T-cell (primary cell): ENCODE measurements around the gene LTF. TPM values are rescaled to one million over a fixed set of nuclear protein-coding genes. Genes with fewer than 3 reads are reported as not detected.

Source experiments
- ATAC-seq, 4 experiments: fragments of 200-7000 bp in 3 of 4; fragments of 150-1000 bp in 1 of 4; cut with Tn5 transposase; replicated peaks in 1 of 4; 1 replicate in 3 of 4; 2 replicates in 1 of 4; pipeline ENCODE4 v1.10.0; 2021; ENCODE audit warnings: moderate library complexity in 3 of 4, mild to moderate bottlenecking in 2 of 4, moderate number of reproducible peaks in 1 of 4
- CTCF ChIA-PET, 2 donors: fragments of 300-600 bp; sonication (Branson Sonifier 250); formaldehyde crosslinking; loops; one replicate each; lab custom pipeline; 2022; ENCODE audit warnings: antibody characterized with exemption in 2 of 2; lab: Charles Lee
- POLR2A ChIA-PET, 2 donors: fragments of 300-600 bp; sonication (Branson Sonifier 250); formaldehyde crosslinking; loops; one replicate each; lab custom pipeline; 2022; ENCODE audit warnings: antibody characterized with exemption in 2 of 2; lab: Charles Lee
- DNase-seq, 35 experiments: peaks; one replicate each; pipeline versions ENCODE4 v3.0.0 to v3.0.0-alpha.2; 2013 to 2023
- H3K27ac ChIP-seq: one replicate; pipeline ENCODE4 v1.5.1; 2013; ENCODE audit warnings: low read length
- H3K27me3 ChIP-seq, 2 experiments: replicated peaks in 1 of 2; 1 replicate in 1 of 2; 2 replicates in 1 of 2; pipeline versions ENCODE4 v1.6.1 to v1.7.0; 2013; ENCODE audit warnings: low read length in 1 of 2, mixed read lengths in 1 of 2; ENCODE audit not compliant: control insufficient read depth in 2 of 2, insufficient read depth in 2 of 2; ENCODE audit errors: extremely low read depth in 1 of 2
- H3K36me3 ChIP-seq, 2 donors: 1 replicate in 1 of 2; 2 replicates in 1 of 2; pipeline versions ENCODE4 v1.6.1 to v1.7.0; 2013; ENCODE audit warnings: low read length in 1 of 2; ENCODE audit not compliant: control insufficient read depth in 2 of 2, insufficient read depth in 1 of 2; ENCODE audit errors: extremely low read depth in 1 of 2
- H3K4me1 ChIP-seq, 2 experiments: 1 replicate in 1 of 2; 2 replicates in 1 of 2; pipeline versions ENCODE4 v1.6.1 to v1.7.0; 2013; ENCODE audit warnings: low read length in 2 of 2, mixed read lengths in 1 of 2; ENCODE audit not compliant: insufficient read depth in 2 of 2, control insufficient read depth in 1 of 2; ENCODE audit errors: extremely low read depth in 1 of 2
- H3K4me3 ChIP-seq, 2 donors: 1 replicate in 1 of 2; 2 replicates in 1 of 2; pipeline versions ENCODE4 v1.5.1 to v1.7.0; 2013; ENCODE audit warnings: mild to moderate bottlenecking in 2 of 2, low read length in 1 of 2, moderate library complexity in 1 of 2; ENCODE audit not compliant: control insufficient read depth in 1 of 2; ENCODE audit errors: extremely low read depth in 1 of 2
- H3K9me3 ChIP-seq: 2 replicates; pipeline ENCODE4 v1.7.0; 2013
- H3K27ac Mint-ChIP-seq, 2 donors: one replicate each; pipeline ENCODE4 v1.8.0; 2020 to 2021; ENCODE audit warnings: mild to moderate bottlenecking in 2 of 2, mixed read lengths in 2 of 2
- H3K27me3 Mint-ChIP-seq, 2 donors: one replicate each; pipeline ENCODE4 v1.8.0; 2021 to 2022; ENCODE audit warnings: mixed read lengths in 2 of 2
- H3K36me3 Mint-ChIP-seq: one replicate; pipeline ENCODE4 v1.8.0; 2021; ENCODE audit warnings: mixed read lengths
- H3K4me1 Mint-ChIP-seq, 3 donors: one replicate each; pipeline ENCODE4 v1.8.0; 2020 to 2022; ENCODE audit warnings: mixed read lengths in 3 of 3, mild to moderate bottlenecking in 1 of 3
- H3K4me3 Mint-ChIP-seq, 3 donors: one replicate each; pipeline ENCODE4 v1.8.0; 2020 to 2022; ENCODE audit warnings: mild to moderate bottlenecking in 3 of 3, mixed read lengths in 3 of 3, moderate library complexity in 3 of 3
- H3K9me3 Mint-ChIP-seq, 3 donors: one replicate each; pipeline ENCODE4 v1.8.0; 2020 to 2022; ENCODE audit warnings: mixed read lengths in 3 of 3
- WGBS: methylation state at CpG from one replicate; pipeline ENCODE4 v1.1.5; 2013; ENCODE audit warnings: missing lambda C conversion rate; ENCODE audit not compliant: insufficient coverage; 5-methylcytosine and 5-hydroxymethylcytosine counted together
- total RNA-seq, 35 experiments: library from RNA in 6 of 35; stranded (reverse) in 6 of 35; fragments of 120-200 nt in 1 of 35; gene quantifications; one replicate each; pipeline versions ENCODE4 v1.2.1 to v1.2.4 and lab custom pipeline; 2013 to 2026

The LTF gene
- total RNA-seq, 5 donors from 2014 or later (not counting 1 experiment from before 2014, with no cell fraction given) = 0.16 TPM; not detected in 4

DNA sequence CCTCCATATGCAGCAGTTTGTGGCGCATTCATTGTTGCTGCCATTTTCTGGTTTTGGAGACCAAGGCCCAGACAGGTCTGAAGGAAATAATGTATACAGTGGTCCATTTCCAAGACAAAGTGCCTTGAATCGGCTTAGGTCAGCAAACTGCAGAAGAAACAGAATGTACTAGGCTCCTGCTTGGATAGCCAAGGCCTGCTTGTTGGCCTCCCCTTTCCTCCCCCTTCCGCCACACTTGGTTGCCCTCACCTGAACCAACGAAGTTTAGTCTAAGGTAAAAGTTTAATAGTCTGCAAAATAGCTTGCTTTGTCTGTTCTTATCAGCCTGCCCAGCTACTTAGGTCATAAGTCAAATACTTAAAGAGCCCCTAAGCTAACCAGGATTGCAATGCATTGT, 21.1 kb upstream of the LTF start:
- peaks cover 3 to 7% of the 10 kb centered on the region in 2 donors for H3K27me3 Mint-ChIP-seq
- ChIA-PET CTCF (no interaction called here), POLR2A (no interaction called here)
- H3K4me3 Mint-ChIP-seq = no peak overlapping the region
- H3K4me1 Mint-ChIP-seq = peaks cover 19 to 21% (median 19%) of the 10 kb centered on the region in 3 donors
- no peak for DNase-seq
- no peak overlapping the region for H3K27ac Mint-ChIP-seq
- Histone ChIP-seq H3K4me1 (peaks cover 11 to 16% of the 10 kb centered on the region in 2 experiments), H3K36me3 (no peaks in the 10 kb centered on the region), H3K9me3 (no peaks in the 10 kb centered on the region), H3K27me3 (peaks cover 0 to 12% of the 10 kb centered on the region in 2 experiments), H3K27ac (no peak overlapping the region), H3K4me3 (no peak overlapping the region)
- no peaks in the 10 kb centered on the region for H3K36me3 Mint-ChIP-seq
- ATAC-seq = no peak
- 100% methylated on average over 1 of the region's 4 CpGs for WGBS
- H3K9me3 Mint-ChIP-seq = no peaks in the 10 kb centered on the region

DNA sequence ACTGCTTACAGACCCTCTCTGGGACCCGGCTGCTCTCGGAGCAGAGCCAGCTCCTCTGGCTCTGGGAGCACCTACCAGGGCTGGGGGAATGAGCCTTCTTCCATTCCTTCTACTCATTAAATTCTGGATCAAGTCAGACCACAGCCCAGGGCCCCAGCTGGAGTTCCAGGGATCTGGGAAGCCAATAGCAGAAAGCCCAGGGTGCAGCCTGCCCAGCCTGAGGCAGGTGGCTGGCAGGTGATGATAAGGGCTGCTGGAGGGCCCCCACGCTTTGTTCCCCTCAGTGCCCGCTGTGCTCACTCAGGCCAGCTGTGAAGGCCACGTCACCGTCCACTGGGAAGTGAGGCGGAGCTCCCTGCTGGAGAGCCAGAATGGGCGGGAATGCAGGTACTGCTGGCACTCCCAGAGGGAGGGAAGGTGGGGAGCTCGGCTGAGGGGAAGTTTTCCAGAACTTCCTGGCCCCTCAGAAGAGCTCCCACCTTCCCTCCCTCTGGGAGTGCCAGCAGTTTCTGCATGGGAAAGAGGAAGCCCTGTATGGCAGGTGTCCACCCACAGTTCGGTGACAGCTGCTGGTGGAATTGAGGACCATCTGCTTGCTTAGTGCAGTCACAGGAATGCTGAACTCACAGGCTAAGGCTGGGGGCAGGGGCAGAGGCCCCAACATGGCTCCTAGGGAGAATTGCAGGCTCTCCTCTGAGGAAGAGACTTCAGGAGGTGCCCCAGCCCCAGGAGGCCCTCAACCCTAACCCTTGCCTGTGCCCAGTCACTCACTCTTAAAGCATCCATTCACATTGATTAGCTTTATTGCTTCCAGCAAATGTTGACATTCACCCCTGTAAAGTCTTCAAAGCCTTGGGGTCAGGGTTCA, 20.4 kb upstream of the LTF start:
- no peaks in the 10 kb centered on the region for H3K36me3 Mint-ChIP-seq

DNA sequence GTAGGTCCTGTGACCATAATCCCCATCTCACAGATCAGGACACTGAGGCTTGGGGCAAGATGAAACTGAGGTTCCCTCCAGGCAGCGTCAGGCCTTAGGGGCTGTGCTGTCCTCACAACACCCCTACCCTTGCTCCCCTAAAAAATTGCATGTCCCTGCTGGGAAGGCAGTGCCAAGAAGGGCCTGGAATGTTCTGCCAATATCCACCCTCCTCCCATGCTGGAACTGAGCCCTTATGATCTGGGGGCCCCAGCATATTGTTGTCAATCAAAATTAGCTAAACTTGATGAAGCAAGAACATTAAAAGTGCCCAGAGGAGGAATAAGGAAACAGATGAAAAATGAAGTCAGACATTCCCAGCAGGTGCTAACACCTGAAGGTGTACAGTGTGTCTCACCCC, 19.7 kb upstream of the LTF start:
- ChIA-PET CTCF (interaction anchor here in 1 of 2 donors (0.6 kb wide), 1 partner anchor 209 kb away, joined by 4 read pairs; the partner anchor contains the start of gene ALS2CL), POLR2A (no interaction called here)
- Mint-ChIP-seq H3K4me1 (peaks cover 9 to 12% (median 11%) of the 10 kb centered on the region in 3 donors), H3K9me3 (no peaks in the 10 kb centered on the region), H3K36me3 (no peaks in the 10 kb centered on the region), H3K4me3 (no peak overlapping the region), H3K27me3 (peaks cover 11 to 14% of the 10 kb centered on the region in 2 donors), H3K27ac (no peak overlapping the region)
- ATAC-seq = no peak
- no peaks in the 10 kb centered on the region for H3K9me3 ChIP-seq
- no peak for DNase-seq
- H3K4me1 ChIP-seq = peaks cover 6 to 12% of the 10 kb centered on the region in 2 experiments
- no peak overlapping the region for H3K4me3 ChIP-seq
- WGBS = 83% methylated on average over 1 of the region's 1 CpG
- H3K27ac ChIP-seq = no peak overlapping the region
- no peaks in the 10 kb centered on the region for H3K36me3 ChIP-seq
- peaks cover 0 to 18% of the 10 kb centered on the region in 2 experiments for H3K27me3 ChIP-seq

More for the DNA sequence above, 20.4 kb upstream of the LTF start:
- Histone ChIP-seq H3K4me1 (peaks cover 11 to 16% of the 10 kb centered on the region in 2 experiments), H3K4me3 (no peak overlapping the region), H3K27me3 (peaks cover 0 to 16% of the 10 kb centered on the region in 2 experiments), H3K9me3 (no peaks in the 10 kb centered on the region), H3K27ac (no peak overlapping the region), H3K36me3 (no peaks in the 10 kb centered on the region)
- ChIA-PET CTCF (no interaction called here), POLR2A (no interaction called here)
- no peak overlapping the region for H3K27ac Mint-ChIP-seq
- DNase-seq = no peak
- H3K9me3 Mint-ChIP-seq = no peaks in the 10 kb centered on the region
- no peak overlapping the region for H3K4me3 Mint-ChIP-seq
- WGBS = 92% methylated on average over 5 of the region's 10 CpGs
- H3K27me3 Mint-ChIP-seq = peaks cover 5 to 10% of the 10 kb centered on the region in 2 donors
- peaks cover 17 to 19% (median 19%) of the 10 kb centered on the region in 3 donors for H3K4me1 Mint-ChIP-seq
- ATAC-seq = no peak

DNA sequence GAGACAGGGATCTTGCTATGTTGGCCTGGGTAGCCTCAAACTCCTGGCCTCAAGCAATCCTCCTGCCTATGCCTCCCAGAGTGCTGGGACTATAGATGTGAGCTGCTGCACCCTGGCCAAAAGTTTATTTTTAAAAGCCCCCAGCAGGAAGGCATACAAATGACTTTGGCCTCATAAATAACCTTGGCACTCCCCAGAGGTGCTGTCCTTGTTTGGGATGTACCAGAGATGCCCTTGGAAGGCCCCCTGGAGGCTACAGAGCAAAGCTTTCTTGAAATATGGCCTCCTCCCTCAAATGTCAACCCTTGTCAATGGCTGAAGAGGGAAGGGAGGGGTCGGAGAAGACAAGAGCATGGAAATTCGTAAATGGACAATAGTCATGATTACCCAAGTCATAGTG, 19.1 kb upstream of the LTF start:
- Mint-ChIP-seq H3K4me1 (peaks cover 4 to 6% (median 5%) of the 10 kb centered on the region in 3 donors), H3K4me3 (no peak overlapping the region), H3K27ac (no peak overlapping the region), H3K9me3 (no peaks in the 10 kb centered on the region), H3K36me3 (no peaks in the 10 kb centered on the region), H3K27me3 (peaks cover 16 to 18% of the 10 kb centered on the region in 2 donors)
- Histone ChIP-seq H3K9me3 (no peaks in the 10 kb centered on the region), H3K4me3 (no peak overlapping the region), H3K36me3 (no peaks in the 10 kb centered on the region), H3K4me1 (peaks cover under 1 to 6% of the 10 kb centered on the region in 2 experiments), H3K27ac (no peak overlapping the region), H3K27me3 (peaks cover 0 to 24% of the 10 kb centered on the region in 2 experiments)
- WGBS = 80% methylated on average over 2 of the region's 2 CpGs
- ATAC-seq = no peak
- DNase-seq = no peak
- CTCF ChIA-PET = interaction anchor here (0.6 to 0.8 kb wide), 2 partner anchors 18 to 210 kb away, joined by 4 read pairs; partner anchors contain the start of gene ALS2CL (in 1 of the 2)
- POLR2A ChIA-PET = interaction anchor here in 1 of 2 donors (0.6 kb wide), 1 partner anchor 19 kb away, joined by 6 read pairs; no protein-coding TSS in a partner anchor

DNA sequence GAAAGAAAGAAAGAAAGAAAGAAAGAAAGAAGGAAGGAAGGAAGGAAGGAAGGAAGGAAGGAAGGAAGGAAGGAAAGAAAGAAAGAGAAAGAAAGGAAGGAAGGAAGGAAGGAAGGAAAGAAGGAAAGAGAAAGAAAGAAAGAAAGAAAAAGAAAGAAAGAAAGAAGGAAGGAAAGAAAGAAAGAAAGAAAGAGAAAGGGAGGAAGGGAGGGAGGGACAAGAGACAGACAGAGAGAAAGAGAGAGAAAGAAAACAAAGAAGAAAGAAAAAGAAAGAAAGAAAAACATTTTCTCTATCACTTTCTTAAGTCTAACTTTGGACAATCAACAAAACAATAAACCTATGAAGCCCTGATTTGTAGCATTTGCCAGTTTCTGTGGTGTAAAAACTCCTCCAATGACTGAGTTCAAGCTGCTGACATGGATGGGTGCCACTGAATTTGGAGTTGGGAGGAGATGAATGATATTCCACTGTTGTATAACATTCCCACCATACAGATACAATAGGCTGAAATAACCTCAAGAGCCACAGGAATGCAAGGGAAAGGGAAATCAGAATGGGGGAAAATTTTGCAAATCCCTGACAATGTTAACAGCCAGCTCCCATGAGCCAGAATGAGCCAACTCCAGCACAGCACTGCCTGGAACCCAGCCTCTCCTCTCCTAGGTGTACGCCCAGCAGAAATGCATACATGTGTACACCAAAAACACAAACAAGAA, 18.1 kb upstream of the LTF start:
- H3K27ac Mint-ChIP-seq = no peak overlapping the region
- WGBS = no CpG with 5 or more reads among the region's 1 CpG
- POLR2A ChIA-PET = no interaction called here

DNA sequence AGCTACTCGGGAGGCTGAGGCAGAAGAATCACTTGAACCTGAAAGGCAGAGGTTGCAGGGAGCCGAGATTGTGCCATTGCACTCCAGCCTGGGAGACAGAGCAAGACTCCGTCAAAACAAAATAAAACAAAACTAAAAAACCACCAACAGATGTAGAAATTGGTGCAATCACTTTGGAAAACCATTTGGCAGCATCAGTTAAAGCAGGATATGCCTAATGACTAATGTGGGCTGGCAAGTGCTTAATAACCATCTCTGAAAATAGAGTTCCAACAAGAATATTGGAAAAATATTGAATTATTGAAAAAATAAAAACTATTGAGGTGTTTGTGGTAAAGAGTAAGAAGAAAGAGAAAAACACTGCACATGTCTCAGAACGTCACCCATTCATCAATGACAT, 16.9 kb upstream of the LTF start:
- no peak overlapping the region for H3K27ac ChIP-seq
- CTCF ChIA-PET = no interaction called here
- ATAC-seq (no peak), DNase-seq (no peak)
- no peak overlapping the region for H3K27ac Mint-ChIP-seq
- H3K36me3 Mint-ChIP-seq = no peaks in the 10 kb centered on the region
- no peaks in the 10 kb centered on the region for H3K9me3 Mint-ChIP-seq
- WGBS = no CpG with 5 or more reads among the region's 4 CpGs
- no peak overlapping the region for H3K4me3 ChIP-seq
- H3K4me1 ChIP-seq = no peaks in the 10 kb centered on the region
- POLR2A ChIA-PET = no interaction called here
- H3K27me3 Mint-ChIP-seq = peaks cover 24 to 36% of the 10 kb centered on the region in 2 donors
- H3K9me3 ChIP-seq = no peaks in the 10 kb centered on the region
- no peaks in the 10 kb centered on the region for H3K4me1 Mint-ChIP-seq
- H3K36me3 ChIP-seq = no peaks in the 10 kb centered on the region
- H3K27me3 ChIP-seq = peaks cover 0 to 33% of the 10 kb centered on the region in 2 experiments
- no peak overlapping the region for H3K4me3 Mint-ChIP-seq

More for the DNA sequence above, 18.1 kb upstream of the LTF start:
- Histone ChIP-seq H3K27ac (no peak overlapping the region), H3K36me3 (no peaks in the 10 kb centered on the region), H3K4me1 (no peaks in the 10 kb centered on the region), H3K9me3 (no peaks in the 10 kb centered on the region), H3K27me3 (peaks cover 0 to 31% of the 10 kb centered on the region in 2 experiments), H3K4me3 (no peak overlapping the region)
- DNase-seq = no peak
- Mint-ChIP-seq H3K36me3 (no peaks in the 10 kb centered on the region), H3K4me1 (no peaks in the 10 kb centered on the region), H3K4me3 (no peak overlapping the region), H3K9me3 (no peaks in the 10 kb centered on the region), H3K27me3 (peaks cover 17 to 29% of the 10 kb centered on the region in 2 donors)
- CTCF ChIA-PET = no interaction called here
- ATAC-seq = no peak
